GM12878 (cell line): ENCODE data around the gene PHACTR1. TPM values are rescaled to one million over a fixed set of nuclear protein-coding genes. Genes with fewer than 3 reads are reported as not detected.

Experiments used
- ATAC-seq: fragments of 200-7000 bp; cut with Tn5 transposase; 3 replicates; pipeline ENCODE4 v1.9.1; 2020; ENCODE audit warnings: mild to moderate bottlenecking, moderate library complexity
- BruUV-seq: library from RNA; stranded (reverse); fragments of 400-500 nt; replicated peaks from 2 replicates; lab custom pipeline; 2021; lab: Mats Ljungman, UMichigan
- CTCF ChIA-PET: fragments of 300-600 bp; sonication (Branson Sonifier 250); formaldehyde crosslinking; extraction: SDS; loops from one replicate; lab custom pipeline; 2021; ENCODE audit warnings: inconsistent platforms; lab: Yijun Ruan, JAX
- POLR2A ChIA-PET: fragments of 350-600 bp; formaldehyde crosslinking; extraction: SDS; loops from one replicate; lab custom pipeline; 2021; ENCODE audit warnings: inconsistent platforms; lab: Charles Lee
- RAD21 ChIA-PET: fragments of 300-600 bp; sonication (Branson Sonifier 250); formaldehyde crosslinking; loops from one replicate; lab custom pipeline; 2023; ENCODE audit warnings: antibody characterized with exemption; ENCODE audit not compliant: unreplicated experiment; lab: Charles Lee
- SMC1A ChIA-PET: fragments of 300-600 bp; sonication (Branson Sonifier 250); formaldehyde crosslinking; loops from one replicate; lab custom pipeline; 2023; ENCODE audit not compliant: unreplicated experiment, uncharacterized antibody; lab: Charles Lee
- DNase-seq: peaks from one replicate; pipeline ENCODE4 v3.0.0-alpha.2; 2011; ENCODE audit warnings: low read depth, low spot score
- FAIRE-seq: peaks from 3 replicates; lab custom pipeline; 2011; peaks lifted over from hg19 to GRCh38; lab: Jason Lieb, UNC
- H2AFZ ChIP-seq: 2 replicates; pipeline ENCODE4 v1.6.0; 2011; ENCODE audit warnings: low read depth, low read length, control low read depth; ENCODE audit not compliant: control insufficient read depth
- H3K27ac ChIP-seq: 2 replicates; pipeline ENCODE4 v1.5.1; 2011; ENCODE audit warnings: control low read depth; ENCODE audit not compliant: control insufficient read depth, insufficient read depth
- H3K27me3 ChIP-seq, 2 experiments: replicated peaks in 1 of 2; 2 replicates each; pipeline versions ENCODE4 v1.6.0 to v1.6.1; 2011; ENCODE audit warnings: low read length in 1 of 2; ENCODE audit not compliant: control insufficient read depth in 2 of 2, insufficient read depth in 2 of 2
- H3K36me3 ChIP-seq, 2 experiments: 2 replicates each; pipeline ENCODE4 v1.5.1; 2011; ENCODE audit warnings: low read length in 1 of 2; ENCODE audit not compliant: control insufficient read depth in 2 of 2, insufficient read depth in 2 of 2
- H3K4me1 ChIP-seq: 2 replicates; pipeline ENCODE4 v1.6.1; 2011; ENCODE audit warnings: mild to moderate bottlenecking, low read length, moderate library complexity, mixed read lengths; ENCODE audit not compliant: control insufficient read depth, insufficient read depth
- H3K4me2 ChIP-seq: 2 replicates; pipeline ENCODE4 v1.6.0; 2011; ENCODE audit warnings: control low read depth; ENCODE audit not compliant: control insufficient read depth, insufficient read depth
- H3K4me3 ChIP-seq: fragments of 200-600 bp; sonication (generic); 2 replicates; pipeline ENCODE4 v1.5.1; 2016
- H3K79me2 ChIP-seq: 2 replicates; pipeline ENCODE4 v1.6.0; 2011; ENCODE audit warnings: low read length; ENCODE audit not compliant: control insufficient read depth, insufficient read depth
- H3K9ac ChIP-seq: 2 replicates; pipeline ENCODE4 v1.8.0; 2011; ENCODE audit warnings: low read length, control low read depth, mixed read lengths; ENCODE audit not compliant: control insufficient read depth, insufficient read depth
- H3K9me3 ChIP-seq: replicated peaks from 3 replicates; pipeline ENCODE4 v1.5.1; 2011; ENCODE audit warnings: mild to moderate bottlenecking, low read length; ENCODE audit not compliant: control insufficient read depth, insufficient read depth
- H4K20me1 ChIP-seq: 2 replicates; pipeline ENCODE4 v1.6.0; 2011; ENCODE audit not compliant: control insufficient read depth, insufficient read depth
- CBX3 ChIP-seq: fragments of 200-600 bp; sonication (generic); IDR thresholded peaks from 2 replicates; pipeline ENCODE4 v1.6.1; 2016; ENCODE audit warnings: low read depth, borderline replicate concordance
- CREM ChIP-seq: IDR thresholded peaks from 2 replicates; pipeline ENCODE4 v1.6.1; 2014; ENCODE audit warnings: antibody characterized with exemption, low read depth
- JUNB ChIP-seq: IDR thresholded peaks from 2 replicates; pipeline ENCODE4 v1.6.1; 2016; ENCODE audit warnings: antibody characterized with exemption, mild to moderate bottlenecking
- MEF2A ChIP-seq: IDR thresholded peaks from 2 replicates; pipeline ENCODE4 v1.6.1; 2011; ENCODE audit warnings: low read depth, mild to moderate bottlenecking, low read length, moderate library complexity; ENCODE audit not compliant: insufficient read depth
- MEF2B ChIP-seq: fragments of 450-650 bp; IDR thresholded peaks from 2 replicates; pipeline ENCODE4 v1.6.1; 2018; ENCODE audit warnings: mild to moderate bottlenecking, moderate library complexity; ENCODE audit not compliant: partially characterized antibody, poor library complexity, severe bottlenecking
- NFXL1 ChIP-seq: fragments of 450-650 bp; IDR thresholded peaks from 2 replicates; pipeline ENCODE4 v1.6.1; 2017; ENCODE audit warnings: antibody characterized with exemption, mild to moderate bottlenecking, borderline replicate concordance
- NFYB ChIP-seq: IDR thresholded peaks from 2 replicates; pipeline ENCODE4 v1.6.1; 2011; ENCODE audit warnings: low read depth, mild to moderate bottlenecking, low read length, improper control_type of control experiment, moderate library complexity; ENCODE audit not compliant: insufficient read depth
- PML ChIP-seq: IDR thresholded peaks from 2 replicates; pipeline ENCODE4 v1.6.1; 2012; ENCODE audit warnings: low read length, inconsistent platforms
- RELB ChIP-seq: fragments of 450-650 bp; IDR thresholded peaks from 2 replicates; pipeline ENCODE4 v1.6.1; 2017; ENCODE audit warnings: low read depth, mild to moderate bottlenecking, moderate library complexity
- SMARCA5 ChIP-seq: fragments of 450-650 bp; IDR thresholded peaks from 2 replicates; pipeline ENCODE4 v1.6.1; 2017; ENCODE audit warnings: mild to moderate bottlenecking
- SREBF2 ChIP-seq: IDR thresholded peaks from 2 replicates; pipeline ENCODE4 v1.6.1; 2012; ENCODE audit warnings: mild to moderate bottlenecking, low read length
- STAT1 ChIP-seq: fragments of 450-650 bp; conservative IDR thresholded peaks from 2 replicates; pipeline ENCODE4 v1.6.1; 2014; ENCODE audit warnings: antibody characterized with exemption, mild to moderate bottlenecking
- ZBTB11 ChIP-seq: fragments of 450-650 bp; formaldehyde crosslinking; IDR thresholded peaks from 2 replicates; pipeline ENCODE4 v1.5.0; 2022; ENCODE audit warnings: mild to moderate bottlenecking, missing genetic modification characterization
- ZBTB33 ChIP-seq: fragments of 450-650 bp; IDR thresholded peaks from 2 replicates; pipeline ENCODE4 v1.6.1; 2017; ENCODE audit warnings: mild to moderate bottlenecking
- ZNF217 ChIP-seq: fragments of 450-650 bp; IDR thresholded peaks from 2 replicates; pipeline ENCODE4 v1.6.1; 2017; ENCODE audit warnings: antibody characterized with exemption, mild to moderate bottlenecking
- ZNF384 ChIP-seq: IDR thresholded peaks from 2 replicates; pipeline ENCODE4 v1.6.1; 2012; ENCODE audit warnings: low read depth, mild to moderate bottlenecking, low read length, improper control_type of control experiment, borderline replicate concordance
- ZZZ3 ChIP-seq: IDR thresholded peaks from 2 replicates; pipeline ENCODE4 v1.6.1; 2011; ENCODE audit warnings: low read depth; ENCODE audit not compliant: control insufficient read depth, insufficient read length
- WGBS: methylation state at CpG from one replicate; pipeline ENCODE4 v1.1.6; 2016; ENCODE audit warnings: low lambda C conversion rate; ENCODE audit not compliant: insufficient replicate concordance, insufficient coverage; ENCODE audit errors: missing lambda C conversion rate; 5-methylcytosine and 5-hydroxymethylcytosine counted together
- in situ Hi-C: fragments of 300-500 bp; cut with MboI; formaldehyde crosslinking; loops from 9 replicates; pipeline ENCODE4 v1.14.3; 2018; ENCODE audit warnings: mixed read lengths
- intact Hi-C: fragments of 100-400 bp; cut with micrococcal nuclease; formaldehyde crosslinking; loops from one replicate; pipeline ENCODE4 v1.14.2; 2022; ENCODE audit not compliant: unreplicated experiment
- polyA plus RNA-seq, 11 experiments: library from polyadenylated mRNA; depleted of rRNA in 4 of 11; unstranded in 6 of 11; stranded (reverse) in 5 of 11; fragments of >200 nt; fragmentation: Nextera tagmentation in 4 of 11; fragmentation: Illumina TruSeq in 1 of 11; extraction: Ambion mirVana in 4 of 11; extraction: Trizol in 1 of 11; gene quantifications; 1 replicate in 1 of 11; 2 replicates in 10 of 11; pipeline versions ENCODE4 v1.2.1 to v1.2.3, GENCODE V29; 2011 to 2016; ENCODE audit warnings: inconsistent platforms in 2 of 11, missing spikeins in 2 of 11, low read depth in 1 of 11
- total RNA-seq, 4 experiments: library from RNA; depleted of rRNA in 3 of 4; stranded (reverse); fragments of >200 nt in 3 of 4; fragmentation: Illumina TruSeq in 1 of 4; extraction: Trizol in 1 of 4; gene quantifications; 2 replicates each; pipeline versions ENCODE4 v1.2.1 to v1.2.3, GENCODE V29; 2013 to 2021
- TF ChIP-seq, protein P1 (sequence below): IDR thresholded peaks from 2 replicates; pipeline ENCODE4 v1.6.1; 2011; ENCODE audit warnings: mild to moderate bottlenecking, low read depth, low read length, moderate library complexity; ENCODE audit not compliant: insufficient replicate concordance

The PHACTR1 gene
- total and polyA plus RNA-seq, 10 of the 15 experiments (the other 5 are each of a cell fraction or from before 2014, with no cell fraction given): 34.2 to 94.6 (median 62.3) TPM

- no peak overlapping the region for H3K4me3 ChIP-seq
- in situ Hi-C loops (no loop called here), intact Hi-C loops (no loop called here)
- no peaks in the 10 kb centered on the region for H3K27me3 ChIP-seq
- no peak for FAIRE-seq
- no TSS peak for BruUV-seq
- no peaks in the 10 kb centered on the region for H4K20me1 ChIP-seq
- no peak overlapping the region for H3K9ac ChIP-seq
- no peak overlapping the region for H3K4me2 ChIP-seq
- H2AFZ ChIP-seq: no peak overlapping the region
- ChIA-PET POLR2A (no interaction called here), SMC1A (interaction anchor here (0.8 kb wide), 1 partner anchor 50 kb away, joined by 3 read pairs; no protein-coding TSS in a partner anchor), CTCF (interaction anchor here (1.7 kb wide), 1 partner anchor 64 kb away, joined by 4 read pairs; no protein-coding TSS in a partner anchor), RAD21 (interaction anchor here (0.6 kb wide), 1 partner anchor 750 kb away, joined by 3 read pairs; no protein-coding TSS in a partner anchor)
- no peak for DNase-seq
- ATAC-seq: no peak
- no peaks in the 10 kb centered on the region for H3K79me2 ChIP-seq
- no peaks in the 10 kb centered on the region for H3K4me1 ChIP-seq
- H3K36me3 ChIP-seq: no peaks in the 10 kb centered on the region
- H3K9me3 ChIP-seq: no peaks in the 10 kb centered on the region
- WGBS: 15% methylated on average over 2 of the region's 2 CpGs
- H3K27ac ChIP-seq: no peak overlapping the region
- no peak for TF ChIP-seq NFYB
- TF ChIP-seq SREBF2: no peak
- TF ChIP-seq ZNF217: no peak
- TF ChIP-seq, protein P1, sequence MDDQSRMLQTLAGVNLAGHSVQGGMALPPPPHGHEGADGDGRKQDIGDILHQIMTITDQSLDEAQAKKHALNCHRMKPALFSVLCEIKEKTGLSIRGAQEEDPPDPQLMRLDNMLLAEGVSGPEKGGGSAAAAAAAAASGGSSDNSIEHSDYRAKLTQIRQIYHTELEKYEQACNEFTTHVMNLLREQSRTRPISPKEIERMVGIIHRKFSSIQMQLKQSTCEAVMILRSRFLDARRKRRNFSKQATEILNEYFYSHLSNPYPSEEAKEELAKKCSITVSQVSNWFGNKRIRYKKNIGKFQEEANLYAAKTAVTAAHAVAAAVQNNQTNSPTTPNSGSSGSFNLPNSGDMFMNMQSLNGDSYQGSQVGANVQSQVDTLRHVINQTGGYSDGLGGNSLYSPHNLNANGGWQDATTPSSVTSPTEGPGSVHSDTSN: no peak
- TF ChIP-seq MEF2B: no peak
- TF ChIP-seq MEF2A: no peak
- TF ChIP-seq CREM: no peak
- no peak for TF ChIP-seq PML
- no peak for TF ChIP-seq JUNB
- TF ChIP-seq ZNF384: no peak
- no peak for TF ChIP-seq RELB
- no peak for TF ChIP-seq ZBTB33
- TF ChIP-seq CBX3: no peak
- no peak for TF ChIP-seq ZBTB11 (CRISPR knock-in tag)
- TF ChIP-seq STAT1: no peak
- no peak for TF ChIP-seq NFXL1
- no peak for TF ChIP-seq ZZZ3
- no peak for TF ChIP-seq SMARCA5
These were observed 111.4 kb downstream of the PHACTR1 start for GRCh38 chr6:12827921-12828320.
